ENCODE data around the gene ATAT1.
A peak's percentile ranks its signal among the peaks of the same experiment; 100 is the strongest.
"Not testable (repeated sequence)": the region's sequence is repeated elsewhere in the genome, so short reads cannot be mapped to it uniquely, and the experiment has no call there.

Gene ATAT1

GRCh38 chr6:30647242-30648116 is 20.8 kb downstream of the ATAT1 start:
- CTCF ChIA-PET = interaction anchor here (1.0 to 2.8 kb wide), 6 partner anchors 9 to 83 kb away, joined by 3 to 6 read pairs (median 4); no protein-coding TSS in a partner anchor
- POLR2A ChIA-PET = no interaction called here
- DNase-seq (ENCODE audit: extremely low spot score) = peak; percentile 84
- no peak for TF ChIP-seq CTCF (IDR thresholded peaks at IDR 0.05; ENCODE audit: control extremely low read depth, extremely low read depth, low read depth, missing control alignments)

- ChIA-PET CTCF (interaction anchor here (0.9 to 1.2 kb wide), 2 partner anchors 28 to 80 kb away, joined by 4 to 5 read pairs; no protein-coding TSS in a partner anchor), POLR2A (no interaction called here)
- no peak for TF ChIP-seq CTCF (IDR thresholded peaks at IDR 0.05; ENCODE audit: control extremely low read depth, extremely low read depth, low read depth, missing control alignments)
- DNase-seq (ENCODE audit: extremely low spot score) = no peak
Observed at GRCh38 chr6:30651143-30651542, 24.5 kb downstream of the ATAT1 start.

GRCh38 chr6:30654798-30655742 is 28.4 kb downstream of the ATAT1 start:
- CTCF ChIA-PET = interaction anchor here (1.0 to 4.5 kb wide), 4 partner anchors 17 to 102 kb away, joined by 3 to 15 read pairs (median 3); partner anchors contain the start of gene DHX16
- no peak for TF ChIP-seq CTCF (IDR thresholded peaks at IDR 0.05; ENCODE audit: control extremely low read depth, extremely low read depth, low read depth, missing control alignments)

GRCh38 chr6:30655743-30656094 is 29.0 kb downstream of the ATAT1 start:
- CTCF ChIA-PET = interaction anchor here (1.0 to 4.5 kb wide), 5 partner anchors 10 to 102 kb away, joined by 3 to 15 read pairs (median 4); partner anchors contain the start of gene DHX16
- no peak for TF ChIP-seq CTCF (IDR thresholded peaks at IDR 0.05; ENCODE audit: control extremely low read depth, extremely low read depth, low read depth, missing control alignments)
- DNase-seq (ENCODE audit: extremely low spot score) = no peak
- POLR2A ChIA-PET = no interaction called here

More at GRCh38 chr6:30654798-30655742, 28.4 kb downstream of the ATAT1 start:
- no peak for DNase-seq (ENCODE audit: extremely low spot score)
- POLR2A ChIA-PET = no interaction called here

GRCh38 chr6:30656513-30656912 is 29.8 kb downstream of the ATAT1 start:
- ChIA-PET POLR2A (interaction anchor here (0.6 kb wide), 2 partner anchors 63 to 555 kb away, joined by 3 read pairs; no protein-coding TSS in a partner anchor), CTCF (interaction anchor here (1.0 to 1.6 kb wide), 7 partner anchors 9 to 101 kb away, joined by 3 to 7 read pairs (median 4); partner anchors contain the start of gene C6orf136)
- TF ChIP-seq CTCF (IDR thresholded peaks at IDR 0.05; ENCODE audit: control extremely low read depth, extremely low read depth, low read depth, missing control alignments) = no peak
- no peak for DNase-seq (ENCODE audit: extremely low spot score)

GRCh38 chr6:30657454-30657853 is 30.8 kb downstream of the ATAT1 start:
- CTCF ChIA-PET = interaction anchor here (1.6 kb wide), 1 partner anchor 73 kb away, joined by 4 read pairs; no protein-coding TSS in a partner anchor
- DNase-seq (ENCODE audit: extremely low spot score) = no peak
- no peak for TF ChIP-seq CTCF (IDR thresholded peaks at IDR 0.05; ENCODE audit: control extremely low read depth, extremely low read depth, low read depth, missing control alignments)
- POLR2A ChIA-PET = no interaction called here

GRCh38 chr6:30657922-30658321 is 31.2 kb downstream of the ATAT1 start:
- DNase-seq (ENCODE audit: extremely low spot score); POLR2A ChIA-PET: not testable (repeated sequence)
- CTCF ChIA-PET = interaction anchor here (1.0 to 1.6 kb wide), 3 partner anchors 15 to 73 kb away, joined by 4 to 5 read pairs (median 5); partner anchors contain the start of gene DHX16

Measured in GM10248 (cell line).